ENCODE results near the gene GALNT10. TPM values are rescaled to one million over a fixed set of nuclear protein-coding genes. Genes with fewer than 3 reads are reported as not detected.

Gene GALNT10
- polyA plus RNA-seq, 1 donor, result 12.9 TPM

DNA sequence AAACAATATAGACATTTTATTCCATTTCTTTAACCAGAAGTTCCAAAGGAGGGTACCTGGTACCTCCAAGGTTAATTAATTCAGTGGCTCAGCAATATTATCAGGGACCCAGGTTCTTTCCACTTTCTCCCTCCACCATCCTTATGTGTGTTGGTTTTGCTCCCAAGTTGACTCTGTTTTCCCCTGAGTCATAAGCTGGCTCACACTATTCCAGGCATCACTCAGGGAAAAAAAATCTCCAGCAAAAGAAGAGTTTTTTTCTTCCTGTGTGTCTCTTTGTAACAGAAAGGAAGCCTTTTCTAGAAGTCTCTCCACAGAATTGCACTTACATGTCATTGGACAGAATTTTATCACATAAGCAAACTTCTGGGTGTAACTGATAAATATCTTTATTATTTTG lies 31.2 kb upstream of the GALNT10 start:
- Histone ChIP-seq H3K27ac (ENCODE audit: low read length) (no peak overlapping the region), H3K4me1 (ENCODE audit: control insufficient read depth, insufficient read depth, low read length) (no peaks in the 10 kb centered on the region), H3K4me3 (ENCODE audit: low read length) (no peak overlapping the region), H3K9me3 (ENCODE audit: control insufficient read depth, low read depth, low read length) (no peaks in the 10 kb centered on the region), H3K36me3 (ENCODE audit: control insufficient read depth, insufficient read depth, low read length) (no peaks in the 10 kb centered on the region), H3K27me3 (ENCODE audit: control insufficient read depth, insufficient read depth, low read length) (peaks cover 4% of the 10 kb centered on the region)
- DNase-seq, result no peak

DNA sequence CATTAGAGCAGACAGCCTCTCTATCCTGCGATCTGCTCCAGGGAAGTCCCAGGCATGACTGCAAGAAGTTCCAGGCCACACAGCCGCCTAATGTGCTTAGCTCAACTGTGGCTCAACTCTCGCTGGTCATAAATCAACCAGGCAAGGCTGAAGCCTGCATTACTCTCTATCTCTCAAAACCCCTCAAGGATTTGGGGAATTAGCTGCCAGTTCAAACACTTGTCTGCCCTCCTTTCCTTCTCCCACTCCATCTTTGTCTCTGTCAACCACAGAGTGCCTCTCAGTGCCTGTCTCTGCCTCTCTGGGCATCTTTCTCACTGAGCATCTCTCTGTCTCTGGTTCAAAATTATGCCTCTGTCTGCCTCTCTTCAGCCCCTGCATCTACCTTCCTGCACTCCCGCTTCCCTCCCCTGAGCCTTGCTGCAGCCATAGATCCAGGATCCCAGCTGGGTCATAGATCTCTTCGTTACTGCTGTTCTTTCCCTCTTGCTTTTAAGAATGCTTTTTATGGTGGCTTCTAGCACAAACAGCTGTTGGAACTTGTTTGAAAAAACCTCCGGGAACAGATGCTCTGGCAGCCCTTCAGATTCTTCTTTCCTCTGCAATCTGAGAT lies 27.9 kb upstream of the GALNT10 start:
- Histone ChIP-seq H3K4me3 (ENCODE audit: low read length) (no peak overlapping the region), H3K36me3 (ENCODE audit: control insufficient read depth, insufficient read depth, low read length) (no peaks in the 10 kb centered on the region), H3K27ac (ENCODE audit: low read length) (no peak overlapping the region), H3K9me3 (ENCODE audit: control insufficient read depth, low read depth, low read length) (no peaks in the 10 kb centered on the region), H3K4me1 (ENCODE audit: control insufficient read depth, insufficient read depth, low read length) (no peaks in the 10 kb centered on the region), H3K27me3 (ENCODE audit: control insufficient read depth, insufficient read depth, low read length) (peaks cover 6% of the 10 kb centered on the region)
- WGBS (ENCODE audit: insufficient coverage, low lambda C conversion rate), result 38% methylated on average over 2 of the region's 6 CpGs
- DNase-seq, result peak in 1 of 2 donors; percentile 18

DNA sequence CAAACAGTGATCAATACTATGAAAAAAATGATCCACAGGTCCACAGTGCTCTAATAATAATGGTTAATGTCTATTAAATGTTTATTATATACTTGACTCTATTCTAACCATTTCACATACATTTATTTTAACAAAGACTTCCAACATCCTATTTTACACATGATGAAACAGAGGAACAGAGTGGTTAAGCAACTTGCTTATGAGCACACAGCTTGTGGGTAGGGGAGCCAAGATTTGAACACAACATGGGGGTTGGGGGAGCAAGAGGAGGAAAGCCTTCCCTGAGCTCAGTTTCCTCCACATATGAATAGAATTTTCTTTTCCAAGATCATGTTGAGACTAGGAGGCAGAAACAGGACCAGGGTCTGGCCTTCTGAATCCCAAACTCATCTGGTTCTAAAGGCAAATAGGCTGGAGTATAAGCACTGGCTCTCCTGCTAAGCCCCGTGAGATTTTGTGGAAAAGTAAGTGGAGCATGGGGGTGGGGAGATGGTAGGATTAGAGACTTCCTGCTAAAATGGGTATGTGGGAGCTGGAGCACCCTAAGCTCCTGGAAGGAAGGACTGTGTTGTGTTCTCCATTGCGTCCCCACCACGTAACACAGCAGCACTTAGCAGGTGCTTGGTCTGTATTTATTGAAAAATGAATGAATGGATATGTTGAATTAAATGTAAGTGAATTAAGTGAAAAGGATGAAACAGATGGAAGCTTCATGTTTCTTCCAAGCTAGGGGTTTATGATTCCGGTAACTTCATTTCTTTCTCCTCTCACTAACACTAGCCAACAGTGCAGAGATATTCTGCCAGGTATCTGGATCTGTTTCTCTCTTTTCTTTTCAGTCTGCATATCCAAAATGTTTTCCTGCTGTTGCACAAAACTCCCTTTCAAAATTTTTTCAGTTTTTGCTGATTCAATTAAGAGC lies 26.9 kb upstream of the GALNT10 start:
- WGBS (ENCODE audit: insufficient coverage, low lambda C conversion rate), result 92% methylated on average over 2 of the region's 4 CpGs
- H3K36me3 ChIP-seq (ENCODE audit: control insufficient read depth, insufficient read depth, low read length), result no peaks in the 10 kb centered on the region
- DNase-seq, result no peak
- H3K4me3 ChIP-seq (ENCODE audit: low read length), result no peak overlapping the region
- H3K4me1 ChIP-seq (ENCODE audit: control insufficient read depth, insufficient read depth, low read length), result no peaks in the 10 kb centered on the region
- H3K27me3 ChIP-seq (ENCODE audit: control insufficient read depth, insufficient read depth, low read length), result peaks cover 6% of the 10 kb centered on the region
- H3K27ac ChIP-seq (ENCODE audit: low read length), result no peak overlapping the region
- H3K9me3 ChIP-seq (ENCODE audit: control insufficient read depth, low read depth, low read length), result no peaks in the 10 kb centered on the region

DNA sequence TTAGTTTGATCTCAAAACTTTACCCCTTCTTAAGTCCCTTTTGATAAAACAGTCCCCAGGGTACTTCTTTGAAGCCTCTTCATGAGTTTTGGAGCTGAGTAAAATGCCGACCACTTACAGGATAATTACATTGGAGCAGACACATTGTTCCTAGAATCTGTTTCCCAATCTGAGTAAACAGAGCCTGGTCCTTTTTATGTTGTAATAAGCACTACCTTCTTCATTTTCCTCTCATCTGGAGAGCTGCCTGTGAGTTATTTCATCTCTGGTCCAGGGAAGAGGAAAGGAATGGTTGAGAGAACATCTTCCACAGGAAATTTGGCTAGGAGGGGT lies 26.3 kb upstream of the GALNT10 start:
- Histone ChIP-seq H3K27me3 (ENCODE audit: control insufficient read depth, insufficient read depth, low read length) (peaks cover 6% of the 10 kb centered on the region), H3K4me1 (ENCODE audit: control insufficient read depth, insufficient read depth, low read length) (no peaks in the 10 kb centered on the region), H3K36me3 (ENCODE audit: control insufficient read depth, insufficient read depth, low read length) (no peaks in the 10 kb centered on the region), H3K4me3 (ENCODE audit: low read length) (no peak overlapping the region), H3K9me3 (ENCODE audit: control insufficient read depth, low read depth, low read length) (no peaks in the 10 kb centered on the region), H3K27ac (ENCODE audit: low read length) (no peak overlapping the region)
- no CpG with 5 or more reads among the region's 1 CpG for WGBS (ENCODE audit: insufficient coverage, low lambda C conversion rate)
- no peak for DNase-seq

DNA sequence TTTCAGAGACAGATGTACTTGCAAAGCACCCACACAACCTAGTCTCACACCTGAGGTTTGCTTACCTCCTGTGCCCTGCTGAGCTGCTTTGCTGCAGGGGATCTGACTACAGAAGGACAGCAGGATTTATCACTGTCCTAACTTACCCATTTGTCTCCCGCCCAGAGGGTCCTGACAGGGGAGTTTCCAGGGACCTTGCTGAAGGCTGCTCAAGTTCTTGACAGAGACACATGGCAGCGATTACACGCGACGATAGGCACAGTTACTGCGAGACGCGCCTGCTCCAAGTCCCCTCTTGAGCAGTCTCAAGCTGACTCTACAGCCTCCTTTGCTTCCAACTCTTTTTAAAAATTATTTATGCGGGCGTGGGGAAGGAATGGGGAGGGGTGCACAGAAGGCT lies 24.6 kb upstream of the GALNT10 start:
- no peaks in the 10 kb centered on the region for H3K4me1 ChIP-seq (ENCODE audit: control insufficient read depth, insufficient read depth, low read length)
- whole genome bisulfite sequencing (ENCODE audit: insufficient coverage, low lambda C conversion rate), result no CpG with 5 or more reads among the region's 10 CpGs
- no peak for DNase-seq
- no peak overlapping the region for H3K27ac ChIP-seq (ENCODE audit: low read length)
- no peak overlapping the region for H3K4me3 ChIP-seq (ENCODE audit: low read length)
- H3K9me3 ChIP-seq (ENCODE audit: control insufficient read depth, low read depth, low read length), result no peaks in the 10 kb centered on the region
- H3K36me3 ChIP-seq (ENCODE audit: control insufficient read depth, insufficient read depth, low read length), result no peaks in the 10 kb centered on the region
- H3K27me3 ChIP-seq (ENCODE audit: control insufficient read depth, insufficient read depth, low read length), result peaks cover 6% of the 10 kb centered on the region

DNA sequence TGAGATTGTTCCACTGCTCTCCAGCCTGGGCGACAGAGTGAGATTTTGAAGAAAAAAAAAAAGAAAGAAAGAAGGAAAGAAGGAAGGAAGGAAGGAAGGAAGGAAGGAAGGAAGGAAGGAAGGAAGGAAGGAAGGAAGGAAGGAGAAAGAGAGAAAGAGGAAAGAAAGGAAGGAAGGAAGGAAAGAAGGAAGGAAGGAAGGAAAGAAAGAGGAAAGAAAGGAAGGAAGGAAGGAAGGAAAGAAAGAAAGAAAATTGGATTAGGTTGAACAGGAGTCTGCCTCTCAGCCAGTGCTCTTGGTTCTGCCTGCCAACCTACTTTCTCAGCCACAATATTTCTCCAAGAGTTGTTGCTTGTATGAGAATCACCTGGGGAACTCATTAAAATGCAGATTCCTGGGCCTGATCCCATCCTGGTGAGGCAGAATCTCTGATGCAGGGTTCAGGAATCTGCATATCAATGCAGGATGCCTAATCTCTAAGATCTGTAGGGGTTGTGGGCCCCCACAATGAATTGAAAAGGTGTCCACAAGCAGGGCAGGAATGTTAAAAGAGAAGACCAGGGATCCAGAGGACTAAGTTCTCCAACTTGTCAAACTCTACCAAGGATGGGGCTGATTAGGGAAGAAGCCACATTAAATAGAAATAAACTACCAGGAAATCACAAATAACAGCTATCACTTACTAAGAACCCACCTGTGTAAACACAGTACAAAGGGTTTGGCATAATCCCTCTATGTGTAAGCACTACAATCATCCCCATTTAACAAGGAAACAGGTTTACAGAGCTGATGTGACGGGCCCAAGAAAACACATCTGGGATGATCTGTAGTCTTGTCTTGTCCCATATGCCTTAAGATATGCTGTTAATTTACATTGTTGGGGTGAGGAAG lies 23.4 kb upstream of the GALNT10 start:
- Histone ChIP-seq H3K9me3 (ENCODE audit: control insufficient read depth, low read depth, low read length) (no peaks in the 10 kb centered on the region), H3K4me3 (ENCODE audit: low read length) (no peak overlapping the region)
- 100% methylated on average over 1 of the region's 2 CpGs for WGBS (ENCODE audit: insufficient coverage, low lambda C conversion rate)

DNA sequence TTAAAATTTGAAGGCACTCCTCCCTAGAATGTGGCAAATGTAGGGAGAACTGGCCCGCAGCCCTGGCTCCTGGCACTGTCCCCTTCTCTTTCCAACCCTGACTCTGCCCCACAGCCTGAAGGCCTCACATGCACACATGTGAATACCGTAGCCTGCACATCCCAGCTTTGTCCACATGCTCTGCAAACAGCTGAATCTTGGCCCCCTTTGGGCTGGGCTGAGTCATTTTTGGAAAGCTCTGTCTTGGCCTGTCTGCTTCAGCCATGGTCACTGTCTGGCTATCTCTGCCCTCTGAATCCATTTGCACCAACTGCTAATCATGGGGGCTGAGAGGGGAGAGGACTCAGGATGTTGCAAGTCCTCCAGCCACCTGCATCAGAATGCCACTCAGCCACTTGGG lies 22.1 kb upstream of the GALNT10 start:
- no peaks in the 10 kb centered on the region for H3K4me1 ChIP-seq (ENCODE audit: control insufficient read depth, insufficient read depth, low read length)
- peaks cover 6% of the 10 kb centered on the region for H3K27me3 ChIP-seq (ENCODE audit: control insufficient read depth, insufficient read depth, low read length)
- H3K4me3 ChIP-seq (ENCODE audit: low read length), result no peak overlapping the region
- H3K36me3 ChIP-seq (ENCODE audit: control insufficient read depth, insufficient read depth, low read length), result no peaks in the 10 kb centered on the region
- no CpG with 5 or more reads among the region's 2 CpGs for WGBS (ENCODE audit: insufficient coverage, low lambda C conversion rate)
- DNase-seq, result no peak
- H3K27ac ChIP-seq (ENCODE audit: low read length), result no peak overlapping the region
- H3K9me3 ChIP-seq (ENCODE audit: control insufficient read depth, low read depth, low read length), result no peaks in the 10 kb centered on the region

More for the DNA sequence above, 23.4 kb upstream of the GALNT10 start:
- H3K36me3 ChIP-seq (ENCODE audit: control insufficient read depth, insufficient read depth, low read length), result no peaks in the 10 kb centered on the region
- DNase-seq, result no peak
- H3K27ac ChIP-seq (ENCODE audit: low read length), result no peak overlapping the region
- no peaks in the 10 kb centered on the region for H3K4me1 ChIP-seq (ENCODE audit: control insufficient read depth, insufficient read depth, low read length)
- peaks cover 6% of the 10 kb centered on the region for H3K27me3 ChIP-seq (ENCODE audit: control insufficient read depth, insufficient read depth, low read length)

DNA sequence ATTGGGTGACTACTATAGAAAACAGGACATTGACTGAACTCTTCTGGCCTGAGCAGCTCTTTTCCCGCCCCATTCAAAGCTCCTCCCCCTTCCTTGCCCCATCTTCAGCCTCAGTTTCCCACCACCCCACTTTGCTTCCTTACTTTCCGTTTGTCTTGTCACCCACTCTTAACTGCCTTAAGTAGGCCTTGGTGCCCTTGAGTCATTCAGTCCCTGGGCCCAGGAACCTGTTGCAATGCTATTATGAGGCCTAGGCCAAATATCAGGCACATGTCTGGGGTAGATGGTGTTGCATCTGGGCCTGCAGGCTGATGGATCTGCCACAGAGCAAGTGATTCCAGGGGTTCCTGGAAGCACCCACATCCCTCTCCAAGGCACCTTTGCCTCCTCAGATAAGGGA lies 17.7 kb upstream of the GALNT10 start:
- no peak overlapping the region for H3K27ac ChIP-seq (ENCODE audit: low read length)

DNA sequence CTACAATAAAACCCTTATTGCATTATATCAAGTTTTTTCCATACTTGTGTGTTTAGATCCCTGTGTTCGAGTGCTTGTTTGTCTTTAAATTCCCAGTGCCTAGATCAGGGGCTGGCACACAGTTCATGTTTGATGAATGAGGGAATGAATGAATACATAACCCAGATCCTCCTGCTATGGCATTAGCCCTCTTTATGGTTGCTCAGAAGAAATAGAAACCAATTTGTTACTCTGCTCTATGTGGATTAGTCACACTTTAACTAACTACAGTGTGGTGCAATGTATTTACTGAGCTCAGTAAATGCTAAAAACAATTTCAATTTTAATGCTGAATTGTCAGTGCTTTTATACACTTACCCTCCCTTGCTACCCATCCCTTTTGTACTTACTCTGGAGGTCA lies 16.4 kb upstream of the GALNT10 start:
- Histone ChIP-seq H3K36me3 (ENCODE audit: control insufficient read depth, insufficient read depth, low read length) (no peaks in the 10 kb centered on the region), H3K4me1 (ENCODE audit: control insufficient read depth, insufficient read depth, low read length) (peaks cover 3% of the 10 kb centered on the region), H3K4me3 (ENCODE audit: low read length) (no peak overlapping the region), H3K27me3 (ENCODE audit: control insufficient read depth, insufficient read depth, low read length) (no peaks in the 10 kb centered on the region), H3K27ac (ENCODE audit: low read length) (no peak overlapping the region), H3K9me3 (ENCODE audit: control insufficient read depth, low read depth, low read length) (no peaks in the 10 kb centered on the region)
- DNase-seq, result peak in 1 of 2 donors; percentile 29
- WGBS (ENCODE audit: insufficient coverage, low lambda C conversion rate), result no CpG with 5 or more reads among the region's 1 CpG

More for the DNA sequence above, 17.7 kb upstream of the GALNT10 start:
- 100% methylated on average over 1 of the region's 2 CpGs for WGBS (ENCODE audit: insufficient coverage, low lambda C conversion rate)
- Histone ChIP-seq H3K36me3 (ENCODE audit: control insufficient read depth, insufficient read depth, low read length) (no peaks in the 10 kb centered on the region), H3K9me3 (ENCODE audit: control insufficient read depth, low read depth, low read length) (no peaks in the 10 kb centered on the region), H3K4me1 (ENCODE audit: control insufficient read depth, insufficient read depth, low read length) (peaks cover 3% of the 10 kb centered on the region), H3K27me3 (ENCODE audit: control insufficient read depth, insufficient read depth, low read length) (no peaks in the 10 kb centered on the region), H3K4me3 (ENCODE audit: low read length) (no peak overlapping the region)
- no peak for DNase-seq

DNA sequence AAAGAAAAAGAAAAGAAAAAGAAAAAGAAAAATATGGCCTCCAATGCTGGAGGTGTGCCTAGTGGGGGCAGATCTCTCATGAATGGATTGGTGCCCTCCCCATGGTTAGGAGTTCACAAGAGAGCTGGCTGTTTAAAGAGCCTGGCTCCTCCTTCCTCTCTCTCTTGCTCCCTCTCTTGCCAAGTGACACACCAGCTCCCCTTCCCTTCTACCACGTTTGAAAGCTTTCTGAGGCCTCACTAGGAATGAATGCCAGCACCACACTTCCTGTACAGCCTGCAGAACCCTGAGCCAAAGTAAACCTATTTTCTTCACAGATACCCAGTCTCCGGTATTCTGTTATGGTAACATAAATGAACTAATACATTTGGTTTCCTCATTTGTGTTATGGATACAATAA lies 14.4 kb upstream of the GALNT10 start:
- H3K27me3 ChIP-seq (ENCODE audit: control insufficient read depth, insufficient read depth, low read length), result no peaks in the 10 kb centered on the region
- H3K36me3 ChIP-seq (ENCODE audit: control insufficient read depth, insufficient read depth, low read length), result no peaks in the 10 kb centered on the region
- no peaks in the 10 kb centered on the region for H3K9me3 ChIP-seq (ENCODE audit: control insufficient read depth, low read depth, low read length)
- H3K4me1 ChIP-seq (ENCODE audit: control insufficient read depth, insufficient read depth, low read length), result peaks cover 10% of the 10 kb centered on the region
- no peak overlapping the region for H3K27ac ChIP-seq (ENCODE audit: low read length)
- H3K4me3 ChIP-seq (ENCODE audit: low read length), result no peak overlapping the region
- no CpG with 5 or more reads among the region's 2 CpGs for WGBS (ENCODE audit: insufficient coverage, low lambda C conversion rate)
- no peak for DNase-seq
